Non-pigmented ciliary epithelial cell (primary cell): Measurements from ENCODE around the gene CLDN24.

Experiments used
- DNase-seq: peaks from one replicate; pipeline ENCODE4 v3.0.0-alpha.2; 2010; ENCODE audit warnings: low read depth

The CLDN24 gene

DNA sequence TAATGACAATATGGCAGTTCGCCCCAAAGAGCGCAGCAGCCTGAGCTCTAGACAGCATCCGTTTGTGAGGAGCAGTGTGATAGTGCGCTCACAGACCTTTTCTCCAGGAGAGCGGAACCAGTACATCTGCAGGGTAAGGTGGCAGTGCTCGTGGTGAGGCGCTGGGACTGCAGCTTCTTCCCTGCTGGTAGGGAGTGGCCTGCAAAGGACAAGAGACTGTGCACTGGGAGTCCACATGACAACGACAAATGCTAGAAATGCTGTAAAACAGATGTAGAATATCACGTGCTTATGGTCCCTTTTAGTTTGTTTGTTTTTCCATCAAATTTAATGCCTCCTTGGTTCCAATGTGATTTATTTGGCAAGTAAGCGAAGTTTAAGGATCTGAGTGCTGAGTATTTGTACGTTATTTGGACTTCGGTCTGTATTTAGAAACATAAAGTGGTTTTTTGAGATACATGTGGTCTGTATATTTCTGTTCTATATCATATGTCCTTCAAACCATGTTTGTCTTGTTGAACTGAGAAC is 37.9 kb downstream of the CLDN24 start:
- DNase-seq: no peak

- no peak for DNase-seq
Measured at GRCh38 chr4:183276106-183276505, 46.1 kb downstream of the CLDN24 start.

DNA sequence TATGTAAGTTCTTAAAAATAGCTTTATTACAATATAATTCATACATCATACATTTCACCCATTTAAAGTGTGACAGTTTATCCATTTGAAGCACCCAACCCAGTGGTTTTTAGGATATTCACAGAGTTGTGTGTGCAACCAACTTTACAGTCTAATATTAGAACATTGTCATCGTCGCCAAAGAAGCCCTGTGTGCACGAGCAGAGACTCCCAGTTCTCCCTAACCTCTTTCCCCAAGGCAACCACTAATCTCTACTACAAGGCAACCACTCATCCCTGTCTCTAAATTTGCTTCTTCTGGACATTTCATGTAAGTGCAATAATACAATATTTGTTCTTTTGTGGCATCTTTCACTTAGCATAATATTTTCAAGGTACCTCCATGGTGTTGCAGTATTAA is 49.8 kb downstream of the CLDN24 start:
- no peak for DNase-seq
